Esophagus muscularis mucosa (tissue), 4 donors: ENCODE data around the gene PSMB2. TPM values are rescaled to one million over a fixed set of nuclear protein-coding genes. Genes with fewer than 3 reads are reported as not detected.

Experiments
- DNase-seq: peaks from one replicate; pipeline ENCODE4 v3.0.0-alpha.2; 2017; ENCODE audit errors: extremely low spot score
- H3K27ac ChIP-seq, 4 donors: fragments of 200-600 bp; sonication (generic); replicated peaks in 1 of 4; 1 replicate in 3 of 4; 2 replicates in 1 of 4; pipeline ENCODE4 v1.5.1; 2016 to 2019; ENCODE audit warnings: mild to moderate bottlenecking in 1 of 4
- H3K27me3 ChIP-seq, 4 donors: fragments of 200-600 bp; sonication (generic); one replicate each; pipeline versions ENCODE4 v1.5.1 to v1.6.0; 2016 to 2019
- H3K36me3 ChIP-seq, 4 donors: fragments of 200-600 bp; sonication (generic); one replicate each; pipeline ENCODE4 v1.5.1; 2016 to 2019
- H3K4me1 ChIP-seq, 4 donors: fragments of 200-600 bp; sonication (generic); one replicate each; pipeline ENCODE4 v1.5.1; 2016 to 2019
- H3K4me3 ChIP-seq, 4 donors: fragments of 200-600 bp; sonication (generic); 1 replicate in 2 of 4; 2 replicates in 2 of 4; pipeline ENCODE4 v1.5.1; 2016 to 2019; ENCODE audit warnings: mild to moderate bottlenecking in 4 of 4, moderate library complexity in 1 of 4
- H3K9me3 ChIP-seq, 4 donors: fragments of 200-600 bp; sonication (generic); 1 replicate in 3 of 4; 2 replicates in 1 of 4; pipeline ENCODE4 v1.5.1; 2016 to 2019
- EP300 ChIP-seq: sonication (generic); formaldehyde crosslinking; IDR thresholded peaks from one replicate; pipeline ENCODE4 v1.6.1; 2017; ENCODE audit warnings: antibody characterized with exemption
- POLR2A ChIP-seq: fragments of 450-650 bp; IDR thresholded peaks from one replicate; pipeline ENCODE4 v1.6.1; 2017; ENCODE audit warnings: antibody characterized with exemption, moderate library complexity, mild to moderate bottlenecking, low read depth
- POLR2AphosphoS5 ChIP-seq, 2 donors: sonication (generic); formaldehyde crosslinking; IDR thresholded peaks; one replicate each; pipeline ENCODE4 v1.6.1; 2017; ENCODE audit warnings: antibody characterized with exemption in 2 of 2
- WGBS: methylation state at CpG from one replicate; pipeline ENCODE4 v1.1.5; 2018; 5-methylcytosine and 5-hydroxymethylcytosine counted together
- intact Hi-C: fragments of 100-400 bp; cut with DNase I; formaldehyde crosslinking; loops from one replicate; pipeline ENCODE4 v1.15.1; 2023
- total RNA-seq, 4 donors: library from RNA; depleted of rRNA; stranded (reverse); fragments of >200 nt; gene quantifications; one replicate each; pipeline versions ENCODE4 v1.1.0 to v1.2.1, GENCODE V29; 2016
- TF ChIP-seq, protein P1 (sequence below), 3 experiments: fragments of 200-600 bp in 2 of 3; fragments of 450-650 bp in 1 of 3; sonication (generic) in 2 of 3; IDR thresholded peaks; one replicate each; pipeline ENCODE4 v1.5.1; 2017 to 2019; ENCODE audit warnings: antibody characterized with exemption in 3 of 3, mild to moderate bottlenecking in 2 of 3, moderate library complexity in 1 of 3

The PSMB2 gene
- total RNA-seq, 4 donors from 2014 or later: 30.3 to 40.5 (median 32.4) TPM

DNA sequence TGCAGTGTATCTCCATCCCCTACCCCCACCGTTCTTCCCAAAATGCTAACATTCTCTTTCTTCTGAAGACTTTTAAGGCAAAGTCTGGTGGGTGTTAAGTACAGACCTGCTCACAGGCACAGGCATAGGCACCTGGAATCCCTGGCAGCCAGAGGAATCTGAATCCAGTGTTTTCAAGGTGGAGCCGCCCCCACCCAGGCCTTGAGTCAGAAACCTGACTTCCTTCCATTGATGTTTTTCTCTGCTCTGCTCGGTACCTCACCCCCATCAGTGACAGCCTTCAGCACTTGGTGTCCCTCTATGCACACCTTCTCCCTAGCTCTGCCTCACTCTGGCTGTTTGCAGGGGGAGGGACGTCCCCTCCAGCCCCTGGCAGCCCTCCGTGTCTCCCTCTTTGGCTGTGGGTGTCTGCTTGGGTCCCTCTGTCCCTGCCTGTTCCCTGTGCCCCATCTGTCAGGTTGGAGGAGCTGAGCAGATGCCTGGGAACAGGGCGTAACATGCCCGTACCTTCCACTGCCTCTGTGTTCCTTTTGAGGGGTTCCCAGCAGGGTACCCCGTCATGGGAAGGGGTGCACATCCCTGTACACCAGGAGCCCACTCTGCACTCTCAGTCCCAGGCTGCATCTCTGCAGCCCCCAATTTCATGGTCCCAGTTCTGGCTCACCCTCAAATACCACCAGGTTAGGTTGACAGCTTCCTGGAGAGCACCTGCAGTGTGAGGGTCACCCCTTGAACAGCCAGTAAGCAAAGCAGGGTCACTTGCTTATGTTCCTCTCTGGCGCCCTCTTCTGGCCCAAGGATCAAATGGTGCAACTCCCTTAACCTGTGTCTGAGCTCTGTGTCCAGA, 77.1 kb downstream of the PSMB2 start:
- no peak for DNase-seq
- 81% methylated on average over 7 of the region's 9 CpGs for WGBS
- Histone ChIP-seq H3K36me3 (peaks cover 0 to 57% (median 46%) of the 10 kb centered on the region in 4 donors), H3K9me3 (no peaks in the 10 kb centered on the region), H3K27ac (no peak overlapping the region), H3K4me1 (peaks cover 16 to 31% (median 25%) of the 10 kb centered on the region in 4 donors), H3K4me3 (no peak overlapping the region), H3K27me3 (peaks cover 0 to 1% (median 0%) of the 10 kb centered on the region in 4 donors)
- TF ChIP-seq POLR2AphosphoS5 (IDR thresholded peaks at IDR 0.05) (peak in 1 of 2 donors; percentile 4), POLR2A (no peak), EP300 (no peak)
- TF ChIP-seq, protein P1, sequence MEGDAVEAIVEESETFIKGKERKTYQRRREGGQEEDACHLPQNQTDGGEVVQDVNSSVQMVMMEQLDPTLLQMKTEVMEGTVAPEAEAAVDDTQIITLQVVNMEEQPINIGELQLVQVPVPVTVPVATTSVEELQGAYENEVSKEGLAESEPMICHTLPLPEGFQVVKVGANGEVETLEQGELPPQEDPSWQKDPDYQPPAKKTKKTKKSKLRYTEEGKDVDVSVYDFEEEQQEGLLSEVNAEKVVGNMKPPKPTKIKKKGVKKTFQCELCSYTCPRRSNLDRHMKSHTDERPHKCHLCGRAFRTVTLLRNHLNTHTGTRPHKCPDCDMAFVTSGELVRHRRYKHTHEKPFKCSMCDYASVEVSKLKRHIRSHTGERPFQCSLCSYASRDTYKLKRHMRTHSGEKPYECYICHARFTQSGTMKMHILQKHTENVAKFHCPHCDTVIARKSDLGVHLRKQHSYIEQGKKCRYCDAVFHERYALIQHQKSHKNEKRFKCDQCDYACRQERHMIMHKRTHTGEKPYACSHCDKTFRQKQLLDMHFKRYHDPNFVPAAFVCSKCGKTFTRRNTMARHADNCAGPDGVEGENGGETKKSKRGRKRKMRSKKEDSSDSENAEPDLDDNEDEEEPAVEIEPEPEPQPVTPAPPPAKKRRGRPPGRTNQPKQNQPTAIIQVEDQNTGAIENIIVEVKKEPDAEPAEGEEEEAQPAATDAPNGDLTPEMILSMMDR (IDR thresholded peaks at IDR 0.05): peak; percentile 67 to 80 (median 71)
- intact Hi-C loops: loop anchor here (2.0 to 5.0 kb wide), 3 partner anchors 78 to 211 kb away; partner anchors contain the start of gene PSMB2

DNA sequence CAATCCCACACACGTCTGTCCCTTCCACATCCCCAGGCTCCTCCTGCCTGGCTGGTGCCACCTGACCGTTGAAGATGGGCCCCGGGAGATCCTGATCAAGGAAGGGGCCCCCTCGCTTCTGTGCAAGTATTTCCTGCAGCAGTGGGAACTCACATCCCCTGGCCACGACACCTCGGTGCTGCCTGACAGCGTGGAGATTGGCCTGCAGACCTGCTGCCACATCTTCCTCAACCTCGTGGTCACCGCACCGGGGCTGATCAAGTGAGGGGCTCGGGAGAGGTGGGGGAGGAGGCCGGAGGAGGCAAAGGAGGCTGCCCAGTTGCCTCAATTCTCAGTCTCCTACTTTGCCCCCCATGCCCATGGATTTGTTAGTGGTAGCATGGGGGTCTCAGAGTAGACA, 78.2 kb downstream of the PSMB2 start:
- WGBS: 73% methylated on average over 12 of the region's 12 CpGs

DNA sequence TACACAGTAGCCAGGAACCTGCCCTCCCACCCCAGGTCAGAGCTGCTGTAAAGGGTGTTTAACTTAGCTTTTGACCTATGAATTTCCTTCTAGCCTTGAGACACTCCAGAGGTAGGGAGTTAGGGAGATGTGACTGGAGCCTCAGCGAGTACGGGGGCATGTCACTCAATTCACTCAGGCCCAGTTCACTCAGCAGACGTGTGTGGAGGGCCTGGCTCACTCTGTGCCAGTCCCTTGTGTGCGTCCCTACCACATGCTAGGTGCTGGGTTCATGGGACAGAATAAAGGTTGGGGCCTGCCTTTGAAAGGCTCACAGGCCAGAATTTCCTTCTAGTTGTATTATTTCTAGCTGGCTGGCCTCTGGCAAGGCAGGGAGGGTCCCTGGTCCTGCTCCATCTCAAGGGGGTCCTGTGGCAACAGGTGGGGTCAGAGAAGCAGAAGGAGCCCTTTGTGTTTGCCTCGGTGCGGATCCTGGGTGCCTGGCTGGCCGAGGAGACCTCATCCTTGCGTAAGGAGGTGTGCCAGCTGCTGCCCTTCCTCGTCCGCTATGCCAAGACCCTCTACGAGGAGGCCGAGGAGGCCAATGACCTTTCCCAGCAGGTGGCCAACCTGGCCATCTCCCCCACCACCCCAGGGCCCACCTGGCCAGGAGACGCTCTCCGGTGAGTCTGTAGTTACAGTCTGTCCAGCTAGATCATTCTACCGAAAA, 79.2 kb downstream of the PSMB2 start:
- no peak overlapping the region for H3K27ac ChIP-seq
- no peak overlapping the region for H3K4me3 ChIP-seq
- H3K9me3 ChIP-seq: no peaks in the 10 kb centered on the region
- TF ChIP-seq EP300 (no peak), POLR2A (no peak), POLR2AphosphoS5 (IDR thresholded peaks at IDR 0.05) (no peak)
- TF ChIP-seq, protein P1 (IDR thresholded peaks at IDR 0.05): no peak
- H3K27me3 ChIP-seq: peaks cover 0 to 5% (median 0%) of the 10 kb centered on the region in 4 donors
- intact Hi-C loops: loop anchor here (5.0 kb wide), 1 partner anchor 80 kb away; the partner anchor contains the start of gene PSMB2
- no peak for DNase-seq
- H3K4me1 ChIP-seq: peaks cover 30 to 46% (median 40%) of the 10 kb centered on the region in 4 donors
- peaks cover 0 to 53% (median 44%) of the 10 kb centered on the region in 4 donors for H3K36me3 ChIP-seq
- 80% methylated on average over 12 of the region's 15 CpGs for WGBS

More for the DNA sequence above, 78.2 kb downstream of the PSMB2 start:
- no peak for DNase-seq
- Histone ChIP-seq H3K27ac (no peak overlapping the region), H3K27me3 (no peaks in the 10 kb centered on the region), H3K4me3 (no peak overlapping the region), H3K9me3 (no peaks in the 10 kb centered on the region), H3K36me3 (peaks cover 0 to 57% (median 46%) of the 10 kb centered on the region in 4 donors), H3K4me1 (peaks cover 27 to 42% (median 36%) of the 10 kb centered on the region in 4 donors)
- intact Hi-C loops: loop anchor here (5.0 kb wide), 1 partner anchor 79 kb away; the partner anchor contains the start of gene PSMB2
- TF ChIP-seq POLR2A (no peak), POLR2AphosphoS5 (IDR thresholded peaks at IDR 0.05) (no peak), EP300 (no peak)
- TF ChIP-seq, protein P1 (IDR thresholded peaks at IDR 0.05): no peak

DNA sequence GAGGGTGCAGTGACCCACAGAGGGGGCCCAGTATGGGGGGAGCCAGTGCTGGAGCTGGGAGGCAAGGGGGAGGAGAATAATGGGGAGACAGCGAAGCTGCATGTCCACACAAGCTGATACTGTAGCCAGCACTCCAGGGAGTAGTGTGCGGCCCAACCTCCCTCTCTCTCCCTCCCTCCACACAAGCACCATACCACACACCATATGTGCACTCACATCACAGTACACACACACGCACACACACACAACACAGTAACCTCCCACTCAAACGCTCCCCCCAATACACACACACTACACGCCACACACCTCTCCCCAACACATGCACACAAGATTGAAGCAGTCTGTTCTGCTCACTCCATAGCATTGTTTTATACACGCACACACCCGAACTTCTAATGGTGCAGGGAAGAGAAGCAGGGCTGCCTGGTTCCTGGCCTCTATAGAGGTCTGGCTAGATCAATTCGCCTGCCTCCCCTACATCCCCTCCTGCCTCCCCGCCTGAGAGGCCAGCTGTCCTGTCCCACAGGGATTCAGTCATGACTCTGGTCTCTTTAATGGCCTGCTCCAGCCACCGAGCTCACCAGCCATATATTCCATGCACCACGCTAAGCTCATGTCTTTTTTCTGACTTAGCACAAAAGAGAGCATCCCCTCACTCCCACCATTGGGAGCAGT, 79.9 kb downstream of the PSMB2 start:
- no peak for DNase-seq
- peak overlapping the region in 1 of 4 donors; percentile 27 for H3K4me3 ChIP-seq

More for the DNA sequence above, 79.9 kb downstream of the PSMB2 start:
- peaks cover 0 to 46% (median 38%) of the 10 kb centered on the region in 4 donors for H3K36me3 ChIP-seq
- TF ChIP-seq, protein P1 (IDR thresholded peaks at IDR 0.05): no peak
- no peak for TF ChIP-seq EP300
- no peak for TF ChIP-seq POLR2A
- TF ChIP-seq POLR2AphosphoS5 (IDR thresholded peaks at IDR 0.05): no peak
- WGBS: 86% methylated on average over 11 of the region's 11 CpGs
- H3K4me1 ChIP-seq: peaks cover 32 to 51% (median 44%) of the 10 kb centered on the region in 4 donors
- H3K27ac ChIP-seq: peak overlapping the region; percentile 16 to 99 (median 62)
- H3K9me3 ChIP-seq: no peaks in the 10 kb centered on the region
- peaks cover 0 to 5% (median 0%) of the 10 kb centered on the region in 4 donors for H3K27me3 ChIP-seq
- intact Hi-C loops: loop anchor here (5.0 kb wide), 1 partner anchor 81 kb away; the partner anchor contains the start of gene PSMB2
